Measurements from ENCODE around the gene TSPYL6. TPM values are rescaled to one million over a fixed set of nuclear protein-coding genes. Genes with fewer than 3 reads are reported as not detected.

The TSPYL6 gene
- total RNA-seq, 1 experiment from 2014 or later: not detected

DNA sequence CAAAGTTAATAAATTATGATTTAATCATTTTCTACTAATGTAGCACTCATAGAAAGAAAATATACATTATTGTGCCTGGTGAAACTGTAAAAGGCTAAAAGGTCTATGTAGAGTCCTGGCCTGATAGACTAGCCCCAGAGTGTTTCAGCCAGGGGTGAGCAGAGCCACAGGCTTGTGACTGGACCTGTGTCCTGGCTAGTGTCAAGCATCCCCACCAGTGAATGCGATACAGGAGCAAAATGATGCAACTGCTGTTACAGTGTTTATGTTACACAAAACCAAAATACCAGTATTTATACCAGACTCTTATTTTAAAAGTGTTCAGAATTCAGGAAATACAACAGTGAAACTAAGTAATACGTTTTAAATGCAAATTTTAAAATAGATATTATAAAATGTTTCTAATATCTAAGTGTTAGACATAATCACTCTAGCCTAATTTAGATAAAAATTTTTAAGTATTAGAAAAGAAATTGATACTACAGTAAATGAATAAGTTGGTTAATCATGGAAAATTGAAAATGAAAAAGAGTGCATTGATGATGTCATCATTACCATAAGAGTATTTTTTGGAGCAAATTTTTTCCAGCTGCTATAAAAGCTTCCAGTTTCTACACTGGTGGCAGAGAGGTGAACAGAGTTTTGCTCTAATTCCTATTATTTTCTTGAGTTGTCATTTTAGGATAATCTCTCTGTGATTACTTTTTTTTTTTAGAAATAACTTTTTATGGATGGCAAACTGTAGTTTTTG, 6.2 kb upstream of the TSPYL6 start:
- no peaks in the 10 kb centered on the region for H3K36me3 ChIP-seq (ENCODE audit: control insufficient read depth, insufficient read depth, low read length)
- no peaks in the 10 kb centered on the region for H3K9me3 ChIP-seq (ENCODE audit: control insufficient read depth, insufficient read depth, low read depth, low read length)
- H3K4me1 ChIP-seq (ENCODE audit: control insufficient read depth, insufficient read depth, low read length): no peaks in the 10 kb centered on the region
- H3K27me3 ChIP-seq (ENCODE audit: control insufficient read depth, insufficient read depth, low read length): no peaks in the 10 kb centered on the region; the same call in 1 of the 2 replicates
- in situ Hi-C loops (cut with HindIII; ENCODE audit: low pct_unique_long_range_greater_than_20kb, low sequenced_read_pairs): no loop called here
- BruUV-seq (replicated peaks): no TSS peak
- ChIA-PET POLR2A (no interaction called here), CTCF (no interaction called here)
- no peak overlapping the region for H3K27ac ChIP-seq (ENCODE audit: low read length)
- no peak overlapping the region for H3K4me3 ChIP-seq (ENCODE audit: low read depth in 2 of 2, low read length in 2 of 2)
- DNase-seq (ENCODE audit: low read depth, low spot score): no peak
- ATAC-seq: no peak
- TF ChIP-seq, protein P1, sequence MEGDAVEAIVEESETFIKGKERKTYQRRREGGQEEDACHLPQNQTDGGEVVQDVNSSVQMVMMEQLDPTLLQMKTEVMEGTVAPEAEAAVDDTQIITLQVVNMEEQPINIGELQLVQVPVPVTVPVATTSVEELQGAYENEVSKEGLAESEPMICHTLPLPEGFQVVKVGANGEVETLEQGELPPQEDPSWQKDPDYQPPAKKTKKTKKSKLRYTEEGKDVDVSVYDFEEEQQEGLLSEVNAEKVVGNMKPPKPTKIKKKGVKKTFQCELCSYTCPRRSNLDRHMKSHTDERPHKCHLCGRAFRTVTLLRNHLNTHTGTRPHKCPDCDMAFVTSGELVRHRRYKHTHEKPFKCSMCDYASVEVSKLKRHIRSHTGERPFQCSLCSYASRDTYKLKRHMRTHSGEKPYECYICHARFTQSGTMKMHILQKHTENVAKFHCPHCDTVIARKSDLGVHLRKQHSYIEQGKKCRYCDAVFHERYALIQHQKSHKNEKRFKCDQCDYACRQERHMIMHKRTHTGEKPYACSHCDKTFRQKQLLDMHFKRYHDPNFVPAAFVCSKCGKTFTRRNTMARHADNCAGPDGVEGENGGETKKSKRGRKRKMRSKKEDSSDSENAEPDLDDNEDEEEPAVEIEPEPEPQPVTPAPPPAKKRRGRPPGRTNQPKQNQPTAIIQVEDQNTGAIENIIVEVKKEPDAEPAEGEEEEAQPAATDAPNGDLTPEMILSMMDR (IDR thresholded peaks at IDR 0.05): no peak
- no peak for TF ChIP-seq TCF7L2 (IDR thresholded peaks at IDR 0.05; ENCODE audit: low read depth, low read length)
- TF ChIP-seq REST (IDR thresholded peaks at IDR 0.05; ENCODE audit: insufficient read depth in 1 of 2, low read depth in 2 of 2, low read length in 1 of 2): no peak
- intact Hi-C loops (cut with micrococcal nuclease; ENCODE audit: unreplicated experiment): no loop called here

DNA sequence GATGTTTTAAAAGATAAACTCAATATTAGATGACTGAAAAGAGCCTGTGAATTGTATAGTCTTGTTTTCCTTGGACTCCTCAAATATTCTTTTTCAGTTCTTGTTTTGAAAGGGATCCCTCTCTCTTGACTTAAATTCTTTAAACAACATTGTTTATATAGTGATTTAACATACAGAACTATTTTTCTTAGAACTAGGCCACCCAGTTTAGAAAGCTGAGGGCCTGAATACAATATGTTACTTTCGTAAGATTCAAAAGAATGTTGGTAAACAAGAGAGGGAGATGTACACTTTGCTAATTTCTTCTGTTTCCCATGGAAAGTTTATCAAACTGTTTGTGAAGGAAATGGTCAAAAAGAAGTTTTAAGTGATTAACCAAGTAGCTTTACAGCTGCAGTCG, 5.5 kb upstream of the TSPYL6 start:
- no TSS peak for BruUV-seq (replicated peaks)
- H3K27ac ChIP-seq (ENCODE audit: low read length): no peak overlapping the region
- no peaks in the 10 kb centered on the region for H3K9me3 ChIP-seq (ENCODE audit: control insufficient read depth, insufficient read depth, low read depth, low read length)
- H3K36me3 ChIP-seq (ENCODE audit: control insufficient read depth, insufficient read depth, low read length): no peaks in the 10 kb centered on the region
- POLR2A ChIA-PET: no interaction called here
- CTCF ChIA-PET: no interaction called here
- TF ChIP-seq, protein P1 (IDR thresholded peaks at IDR 0.05): no peak
- TF ChIP-seq POLR2AphosphoS5 (IDR thresholded peaks at IDR 0.05; ENCODE audit: low read depth, low read length): no peak
- TF ChIP-seq TCF7L2 (IDR thresholded peaks at IDR 0.05; ENCODE audit: low read depth, low read length): no peak
- no peak for TF ChIP-seq SIN3A (IDR thresholded peaks at IDR 0.05; ENCODE audit: borderline replicate concordance, insufficient read depth, low read depth, low read length)
- TF ChIP-seq REST (IDR thresholded peaks at IDR 0.05; ENCODE audit: insufficient read depth in 1 of 2, low read depth in 2 of 2, low read length in 1 of 2): no peak
- ATAC-seq (no peak), DNase-seq (ENCODE audit: low read depth, low spot score) (no peak)
- no peaks in the 10 kb centered on the region for H3K4me1 ChIP-seq (ENCODE audit: control insufficient read depth, insufficient read depth, low read length)
- H3K4me3 ChIP-seq (ENCODE audit: low read depth in 2 of 2, low read length in 2 of 2): no peak overlapping the region
- intact Hi-C loops (cut with micrococcal nuclease; ENCODE audit: unreplicated experiment): no loop called here
- in situ Hi-C loops (cut with HindIII; ENCODE audit: low pct_unique_long_range_greater_than_20kb, low sequenced_read_pairs): no loop called here
- no peaks in the 10 kb centered on the region; the same call in 1 of the 2 replicates for H3K27me3 ChIP-seq (ENCODE audit: control insufficient read depth, insufficient read depth, low read length)
